ENCODE results near the gene HOXB7.

HOXB7 gene

DNA sequence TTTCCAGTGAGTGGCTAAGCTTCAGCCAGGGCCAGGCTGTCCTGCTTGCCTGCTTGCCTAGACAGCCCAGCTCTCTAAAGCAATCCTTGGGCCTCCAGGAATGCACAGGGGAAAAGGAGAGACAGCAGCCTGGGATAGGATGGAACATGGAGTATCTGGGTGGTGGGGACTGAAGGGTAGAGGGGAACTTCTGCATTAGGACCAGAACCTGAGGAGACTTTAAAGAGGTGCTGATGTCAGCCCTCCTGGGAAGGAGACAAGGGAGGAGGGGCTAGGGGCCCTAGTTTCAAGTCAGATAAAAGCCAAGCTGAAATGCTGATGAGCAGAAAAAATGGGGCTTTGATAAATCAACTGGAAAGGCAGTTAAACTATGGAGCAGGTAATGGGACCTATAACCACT is 1.8 kb downstream of the HOXB7 start:
- DNase-seq: no peak

DNA sequence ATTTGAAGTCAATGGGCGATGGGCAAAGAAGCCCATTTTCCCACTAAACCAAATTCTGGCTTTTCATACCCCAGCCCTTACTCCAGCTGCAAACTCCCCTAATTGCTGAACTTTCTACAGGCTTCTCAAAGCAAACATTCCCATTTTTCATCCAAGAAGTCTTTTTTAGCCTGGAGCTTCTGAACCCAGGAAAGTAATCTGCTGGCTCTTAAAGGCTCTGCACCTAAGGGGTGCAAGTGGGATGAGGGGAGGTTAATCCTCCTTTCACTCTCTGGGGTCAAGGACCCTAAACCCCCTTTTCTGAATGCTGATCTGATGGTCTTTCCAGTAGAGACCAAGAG is 2.4 kb downstream of the HOXB7 start:
- no peak for DNase-seq

DNA sequence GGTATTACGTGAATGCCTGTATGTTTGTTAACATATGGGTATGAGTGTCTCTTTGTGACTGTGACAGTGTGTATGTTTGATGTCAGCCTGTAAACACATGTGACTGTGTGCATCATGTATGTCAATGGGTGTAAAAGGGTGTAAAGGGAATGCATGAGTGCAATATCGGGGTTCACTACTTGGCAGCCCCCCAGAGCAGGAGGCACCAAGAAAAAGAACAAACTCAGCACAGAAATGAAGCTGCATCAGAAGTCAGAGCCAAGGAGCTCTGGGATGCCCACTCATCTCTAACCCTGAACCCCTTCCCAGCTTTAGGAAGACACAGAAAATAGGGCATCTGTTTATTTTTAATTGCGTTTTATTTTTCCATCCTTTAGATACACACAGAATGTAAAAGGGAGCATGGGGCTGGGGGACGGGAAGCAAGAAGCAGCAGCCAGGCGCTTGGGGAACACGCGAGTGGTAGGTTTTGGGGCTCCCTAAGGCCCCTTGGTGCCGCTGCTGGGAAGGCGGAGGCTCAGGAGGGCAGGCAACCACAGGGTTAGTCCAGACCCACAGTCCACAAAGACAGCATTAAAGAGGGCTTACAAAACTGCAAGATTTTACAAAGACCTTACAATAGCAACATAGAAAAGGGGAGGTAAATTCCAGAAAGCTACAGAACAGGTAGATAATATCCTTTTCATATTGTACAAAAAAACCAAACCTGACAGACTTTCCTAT is 3.8 kb downstream of the HOXB7 start:
- no peak for DNase-seq

GRCh38 chr17:48605991-48606891 is 4.6 kb downstream of the HOXB7 start:
- DNase-seq: no peak

- no peak for DNase-seq
Observed at GRCh38 chr17:48605409-48605919, 5.4 kb downstream of the HOXB7 start.

DNA sequence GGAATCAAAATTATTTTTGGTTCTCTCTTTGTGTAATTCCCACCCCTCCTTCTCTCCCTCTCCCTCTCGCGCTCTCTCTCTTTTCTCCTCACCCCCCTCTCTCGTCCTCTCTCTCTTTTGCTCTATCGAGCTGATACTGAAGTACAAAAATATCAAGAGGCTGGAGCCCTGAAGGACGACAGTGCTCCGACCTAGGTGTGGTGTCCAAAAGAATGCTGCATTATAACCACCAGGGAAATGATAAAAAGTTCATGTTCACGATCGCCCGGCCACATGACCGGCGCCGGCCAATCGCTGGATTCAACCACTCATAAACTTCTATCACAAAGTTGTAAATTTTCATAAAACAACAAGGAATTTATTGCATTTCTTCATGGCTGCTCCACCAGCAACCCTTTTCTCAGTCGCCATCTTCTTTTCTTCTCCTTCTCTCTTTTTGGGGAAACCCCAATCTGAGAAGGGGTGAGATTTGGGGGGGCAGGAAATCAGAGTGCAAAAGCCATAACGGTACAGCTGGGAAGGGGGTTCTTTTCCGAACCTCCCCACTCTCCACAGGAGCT is 6.0 kb downstream of the HOXB7 start, which contains the start of gene HOXB6:
TSS of gene HOXB6 (minus strand) at position 217 of the 560 bp plus-strand sequence. CDS start 6,836 bp downstream, outside the sequence.
- no peak for DNase-seq

GRCh38 chr17:48603959-48604769 is 6.7 kb downstream of the HOXB7 start:
- DNase-seq: peak in 1 of 14 donors; percentile 39

GRCh38 chr17:48601539-48602425 is 9.0 kb downstream of the HOXB7 start:
- no peak for DNase-seq

DNA sequence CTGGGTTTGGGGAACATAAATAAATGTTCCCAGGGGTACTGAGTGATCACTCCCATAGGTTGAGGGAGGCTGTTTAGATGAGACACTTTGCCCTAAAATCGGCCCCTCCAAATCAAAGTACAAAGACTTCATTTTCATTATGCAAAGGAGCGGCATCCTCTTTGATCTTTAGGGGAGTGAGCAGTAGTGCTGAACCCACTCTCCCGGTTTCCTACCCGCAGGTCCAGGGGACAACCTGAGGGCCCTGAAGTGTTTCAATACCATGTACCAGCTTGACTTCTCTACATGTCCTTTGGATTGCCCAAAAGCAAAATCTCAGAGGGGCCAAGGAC is 9.6 kb downstream of the HOXB7 start:
- DNase-seq: no peak

DNA sequence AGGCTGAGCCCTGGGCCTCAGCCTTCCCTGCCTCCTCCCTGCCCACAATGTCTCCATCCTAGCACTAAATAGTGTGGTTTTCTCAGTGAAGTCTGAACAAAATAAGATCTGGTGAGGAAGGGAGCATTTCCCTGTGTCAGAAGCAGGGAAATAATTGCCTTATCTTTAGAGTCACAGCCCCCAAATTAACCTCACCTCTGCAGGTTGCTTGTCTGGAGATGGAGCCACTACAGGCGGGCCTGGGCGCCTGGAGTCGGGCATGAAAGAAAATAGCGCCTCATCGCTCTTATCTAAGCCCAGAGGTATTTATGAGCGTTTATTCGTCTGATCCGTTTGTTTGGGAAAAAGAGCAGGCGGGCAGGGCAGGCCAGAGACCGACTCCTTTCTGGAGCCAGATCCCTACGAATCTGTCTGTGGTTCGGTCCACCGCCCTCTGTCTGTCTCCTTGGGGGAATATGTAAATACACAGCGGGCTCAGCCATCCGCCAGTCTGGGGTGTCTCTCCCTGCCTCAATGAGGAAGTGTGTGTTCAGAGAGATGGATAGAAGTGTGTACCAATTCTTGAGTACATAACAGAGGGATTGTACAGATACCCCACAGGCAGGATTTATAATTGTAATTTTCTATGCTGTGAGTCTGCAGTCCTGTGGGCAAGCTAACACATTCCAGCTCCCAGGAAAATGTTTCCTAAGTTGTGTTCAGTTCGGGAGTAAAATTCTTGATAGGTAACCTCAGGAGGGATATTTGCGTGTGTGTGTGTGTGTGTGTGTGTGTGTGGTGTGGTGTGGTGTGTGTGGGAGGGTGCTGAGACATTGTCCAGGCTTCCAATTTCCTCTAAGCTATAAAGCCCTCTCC is 10.3 kb downstream of the HOXB7 start:
- no peak for DNase-seq

- DNase-seq: no peak
Observed at GRCh38 chr17:48599354-48599753, 11.5 kb downstream of the HOXB7 start.

DNA sequence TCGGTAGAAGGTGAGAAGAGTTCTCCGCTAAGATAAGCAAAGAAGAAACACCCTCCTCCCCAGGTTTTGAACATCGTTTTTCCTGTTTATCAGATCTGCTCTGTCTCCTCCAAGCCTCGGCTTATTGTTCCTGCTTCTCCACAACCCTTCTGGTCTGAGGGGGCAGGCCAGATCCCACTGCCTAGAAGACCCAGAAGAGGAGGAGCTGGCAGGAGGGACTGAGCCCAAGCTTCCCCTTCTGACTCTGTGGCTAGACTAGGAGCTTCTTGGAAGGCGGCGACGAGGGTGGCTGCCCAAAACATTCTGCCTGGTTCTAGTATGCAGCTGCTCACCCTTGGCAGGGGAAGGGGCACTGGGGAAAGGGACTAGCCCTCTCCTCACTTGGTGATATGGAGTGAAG is 12.1 kb downstream of the HOXB7 start:
- DNase-seq: no peak

DNA sequence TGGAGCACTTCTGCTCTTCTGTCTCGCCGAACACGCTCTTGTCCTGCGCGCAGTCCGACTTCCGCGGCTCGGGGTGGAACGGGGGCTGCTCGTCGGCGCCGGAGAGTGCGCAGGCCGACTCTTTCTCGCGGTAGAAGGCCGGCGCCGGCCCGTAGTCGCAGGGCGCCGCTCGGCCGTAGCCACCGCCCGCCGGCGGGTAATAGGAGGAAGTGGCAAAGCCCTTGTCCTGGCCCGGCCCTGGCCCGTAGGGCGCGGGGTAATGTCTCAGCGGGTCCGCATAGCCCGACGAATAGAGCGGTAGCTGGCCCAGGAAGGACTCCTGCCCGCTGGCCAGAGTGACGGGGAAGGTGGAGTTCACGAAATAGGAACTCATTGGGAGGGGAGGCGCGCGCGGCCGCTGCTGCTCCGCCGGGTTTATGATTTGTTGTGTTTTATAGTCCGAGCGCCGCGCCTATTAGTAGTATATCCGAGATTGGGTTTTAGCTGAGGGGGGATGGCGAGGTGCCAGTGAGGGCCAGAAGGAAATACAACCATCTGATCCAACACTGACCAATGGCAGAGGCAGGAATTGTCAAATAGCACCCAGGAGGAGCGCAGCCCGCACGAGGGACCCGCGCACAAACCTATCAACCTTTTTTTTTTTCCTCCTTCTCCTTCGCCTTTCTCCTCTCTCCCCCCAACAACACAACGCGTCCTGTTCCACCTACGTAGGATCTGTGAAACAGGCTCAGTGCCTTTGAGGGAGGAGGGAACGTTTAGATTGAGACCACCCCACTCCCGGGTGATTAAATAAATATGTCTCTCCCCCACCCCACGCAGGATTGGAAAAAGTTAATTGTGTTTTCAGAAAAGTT is 12.8 kb downstream of the HOXB7 start:
- DNase-seq: peak in 7 of 14 donors; percentile 18 to 68 (median 46)

- no peak for DNase-seq
Observed at GRCh38 chr17:48597528-48597777, 13.4 kb downstream of the HOXB7 start.

- DNase-seq: no peak
Observed at GRCh38 chr17:48596735-48597527, 13.9 kb downstream of the HOXB7 start.

GRCh38 chr17:48596000-48596734 is 14.7 kb downstream of the HOXB7 start:
- no peak for DNase-seq

DNA sequence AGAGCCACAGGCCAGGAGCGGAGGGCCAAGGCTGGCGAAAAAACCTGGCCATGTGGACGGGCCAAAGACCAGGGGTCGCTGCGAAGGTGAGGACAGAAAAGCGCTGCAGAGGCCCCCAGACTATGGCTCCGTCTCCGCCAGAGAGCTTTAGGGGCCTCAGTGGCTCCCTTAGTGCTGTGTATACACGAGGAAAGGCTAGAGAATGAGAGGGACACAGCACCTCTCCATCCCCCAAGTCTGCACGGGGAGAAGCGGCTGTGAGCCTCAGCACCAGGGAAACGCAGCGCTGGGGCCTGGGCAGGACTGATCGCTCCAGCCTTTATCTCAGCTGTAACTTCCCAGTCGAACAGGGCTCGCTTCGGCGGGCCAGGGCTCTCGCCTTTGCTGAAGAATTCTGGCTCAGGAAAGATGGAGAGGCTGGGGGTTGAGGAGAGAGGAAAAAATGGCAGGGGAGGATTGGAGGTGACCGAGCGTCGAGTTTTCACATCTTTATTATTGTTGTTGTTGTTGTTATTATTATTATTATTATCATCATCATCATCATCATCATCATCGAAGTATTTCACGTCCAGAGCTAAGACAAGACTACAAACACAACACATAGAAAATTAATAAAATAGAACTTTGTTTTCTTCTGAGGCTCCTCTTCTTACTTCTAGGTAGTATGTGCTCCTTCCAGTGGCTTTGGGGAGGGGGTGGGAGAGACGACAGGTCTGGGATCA is 15.4 kb downstream of the HOXB7 start:
- DNase-seq: no peak

All from C1 segment of cervical spinal cord (tissue), 14 donors.